Measurements from ENCODE around the gene STAP1.

DNA sequence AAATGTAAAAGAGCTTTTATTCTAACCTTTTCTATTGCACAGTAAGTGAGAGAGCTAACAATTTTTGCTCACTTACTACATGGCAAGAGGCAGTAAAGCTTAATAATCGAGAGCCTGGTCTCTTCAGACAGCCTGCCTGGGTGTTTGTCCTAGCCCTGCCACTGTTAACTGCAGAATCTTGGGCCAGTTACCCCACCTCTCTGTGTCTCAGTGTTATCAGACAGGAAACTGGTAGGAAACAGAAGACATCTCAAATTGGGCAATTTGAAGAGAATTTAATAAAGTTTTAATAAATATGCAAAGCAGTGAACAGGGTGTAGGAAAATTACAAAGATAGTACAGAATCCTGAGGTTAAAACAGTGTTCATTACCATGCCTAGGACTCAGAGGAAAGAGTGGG lies 13.4 kb downstream of the STAP1 start:
- TF ChIP-seq TAF1 (IDR thresholded peaks at IDR 0.05; ENCODE audit: low read depth) (no peak), CREB1 (IDR thresholded peaks at IDR 0.05; ENCODE audit: low read depth) (no peak), EGR1 (IDR thresholded peaks at IDR 0.05) (no peak), CEBPB (IDR thresholded peaks at IDR 0.05) (no peak), FOXM1 (IDR thresholded peaks at IDR 0.05; ENCODE audit: borderline replicate concordance, low read depth) (no peak), NFIC (IDR thresholded peaks at IDR 0.05) (no peak)
- TF ChIP-seq, protein P1, sequence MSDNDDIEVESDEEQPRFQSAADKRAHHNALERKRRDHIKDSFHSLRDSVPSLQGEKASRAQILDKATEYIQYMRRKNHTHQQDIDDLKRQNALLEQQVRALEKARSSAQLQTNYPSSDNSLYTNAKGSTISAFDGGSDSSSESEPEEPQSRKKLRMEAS (IDR thresholded peaks at IDR 0.05): no peak

Data from Ishikawa (cell line).